ENCODE measurements around the gene MYH7. TPM values are rescaled to one million over a fixed set of nuclear protein-coding genes. Genes with fewer than 3 reads are reported as not detected.

Gene MYH7
- polyA plus RNA-seq, 1 of the 3 experiments (the other 2 are of a cell fraction) = not detected

DNA sequence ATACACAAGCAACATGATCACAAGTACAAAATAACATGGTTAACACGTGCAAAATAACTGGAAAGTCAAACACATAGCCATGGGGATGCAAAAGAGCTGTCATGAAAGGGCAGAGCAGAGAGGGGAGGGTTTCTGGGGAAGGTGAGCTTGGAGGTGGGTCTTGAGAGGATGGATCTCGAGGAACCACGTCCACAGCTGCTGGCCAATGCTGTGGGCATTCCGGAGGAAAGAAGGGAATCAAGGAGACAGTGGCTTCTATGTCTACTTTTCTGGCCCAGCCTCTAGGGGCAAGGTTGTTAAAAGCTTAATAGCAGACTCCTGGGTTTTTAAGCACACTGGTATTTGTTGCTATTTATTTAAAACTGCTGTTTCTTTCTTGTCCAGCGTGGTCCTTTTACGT, 8.4 kb upstream of the MYH7 start:
- H3K9me3 ChIP-seq = no peaks in the 10 kb centered on the region
- no peak for DNase-seq
- WGBS (ENCODE audit: low lambda C conversion rate) = 30% methylated on average over 6 of the region's 6 CpGs
- ChIA-PET CTCF (interaction anchor here (0.8 to 1.4 kb wide), 2 partner anchors 23 to 64 kb away, joined by 3 to 6 read pairs; no protein-coding TSS in a partner anchor), POLR2A (interaction anchor here (1.5 kb wide), 1 partner anchor 11 kb away, joined by 3 read pairs; no protein-coding TSS in a partner anchor)
- no peaks in the 10 kb centered on the region for H3K36me3 ChIP-seq (replicated peaks in 1 of 2; ENCODE audit: control insufficient read depth in 1 of 2, insufficient read depth in 2 of 2, low read length in 1 of 2)
- peaks cover 23% of the 10 kb centered on the region for H3K27me3 ChIP-seq (ENCODE audit: insufficient read depth)
- no peaks in the 10 kb centered on the region for H3K9me2 ChIP-seq
- H3K4me3 ChIP-seq (ENCODE audit: low read depth in 2 of 2, low read length in 1 of 2) = no peak overlapping the region
- H2AFZ ChIP-seq (ENCODE audit: low read depth) = no peak overlapping the region
- H3K9ac ChIP-seq = no peak overlapping the region
- TF ChIP-seq SIN3A (IDR thresholded peaks at IDR 0.05; ENCODE audit: borderline replicate concordance, low read depth, low read length) (no peak), POLR2AphosphoS5 (IDR thresholded peaks at IDR 0.05; ENCODE audit: low read depth, low read length) (no peak), YY1 (IDR thresholded peaks at IDR 0.05; ENCODE audit: low read depth) (no peak), USF2 (IDR thresholded peaks at IDR 0.05; ENCODE audit: borderline replicate concordance, low read depth, low read length) (no peak), TCF12 (IDR thresholded peaks at IDR 0.05) (no peak), GATA2 (CRISPR knock-in tag; IDR thresholded peaks at IDR 0.05) (no peak), RFX5 (IDR thresholded peaks at IDR 0.05; ENCODE audit: low read length) (no peak), GABPA (IDR thresholded peaks at IDR 0.05; ENCODE audit: low read depth) (no peak), MXI1 (IDR thresholded peaks at IDR 0.05; ENCODE audit: low read depth, low read length) (no peak), EP300 (IDR thresholded peaks at IDR 0.05; ENCODE audit: borderline replicate concordance in 1 of 2, low read depth in 1 of 2, low read length in 1 of 2) (no peak), ELF1 (IDR thresholded peaks at IDR 0.05) (no peak), JUND (IDR thresholded peaks at IDR 0.05) (no peak), NFIC (IDR thresholded peaks at IDR 0.05; ENCODE audit: borderline replicate concordance) (no peak), NRF1 (IDR thresholded peaks at IDR 0.05; ENCODE audit: low read depth, low read length) (no peak), MEF2A (IDR thresholded peaks at IDR 0.05; ENCODE audit: borderline replicate concordance, low read depth) (no peak)
- TF ChIP-seq, protein P1, sequence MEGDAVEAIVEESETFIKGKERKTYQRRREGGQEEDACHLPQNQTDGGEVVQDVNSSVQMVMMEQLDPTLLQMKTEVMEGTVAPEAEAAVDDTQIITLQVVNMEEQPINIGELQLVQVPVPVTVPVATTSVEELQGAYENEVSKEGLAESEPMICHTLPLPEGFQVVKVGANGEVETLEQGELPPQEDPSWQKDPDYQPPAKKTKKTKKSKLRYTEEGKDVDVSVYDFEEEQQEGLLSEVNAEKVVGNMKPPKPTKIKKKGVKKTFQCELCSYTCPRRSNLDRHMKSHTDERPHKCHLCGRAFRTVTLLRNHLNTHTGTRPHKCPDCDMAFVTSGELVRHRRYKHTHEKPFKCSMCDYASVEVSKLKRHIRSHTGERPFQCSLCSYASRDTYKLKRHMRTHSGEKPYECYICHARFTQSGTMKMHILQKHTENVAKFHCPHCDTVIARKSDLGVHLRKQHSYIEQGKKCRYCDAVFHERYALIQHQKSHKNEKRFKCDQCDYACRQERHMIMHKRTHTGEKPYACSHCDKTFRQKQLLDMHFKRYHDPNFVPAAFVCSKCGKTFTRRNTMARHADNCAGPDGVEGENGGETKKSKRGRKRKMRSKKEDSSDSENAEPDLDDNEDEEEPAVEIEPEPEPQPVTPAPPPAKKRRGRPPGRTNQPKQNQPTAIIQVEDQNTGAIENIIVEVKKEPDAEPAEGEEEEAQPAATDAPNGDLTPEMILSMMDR (IDR thresholded peaks at IDR 0.05) = no peak
- TF ChIP-seq, protein P2, sequence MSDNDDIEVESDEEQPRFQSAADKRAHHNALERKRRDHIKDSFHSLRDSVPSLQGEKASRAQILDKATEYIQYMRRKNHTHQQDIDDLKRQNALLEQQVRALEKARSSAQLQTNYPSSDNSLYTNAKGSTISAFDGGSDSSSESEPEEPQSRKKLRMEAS (IDR thresholded peaks at IDR 0.05; ENCODE audit: low read depth) = no peak
- H3K4me1 ChIP-seq (ENCODE audit: control insufficient read depth in 1 of 2, insufficient read depth in 2 of 2, low read depth in 1 of 2, low read length in 1 of 2) = no peaks in the 10 kb centered on the region
- H3F3A ChIP-seq (replicated peaks; ENCODE audit: insufficient read depth) = no peaks in the 10 kb centered on the region
- no peaks in the 10 kb centered on the region for H3K79me2 ChIP-seq (ENCODE audit: insufficient read depth)
- no peak overlapping the region for H3K4me2 ChIP-seq
- no peaks in the 10 kb centered on the region for H4K20me1 ChIP-seq (ENCODE audit: insufficient read depth)
- no peak overlapping the region for H3K27ac ChIP-seq (ENCODE audit: low read depth in 2 of 2, low read length in 1 of 2)

GRCh38 chr14:23443411-23443812, 8.0 kb upstream of the MYH7 start:
- no peaks in the 10 kb centered on the region for H4K20me1 ChIP-seq (ENCODE audit: insufficient read depth)
- peaks cover 23% of the 10 kb centered on the region for H3K27me3 ChIP-seq (ENCODE audit: insufficient read depth)
- H3F3A ChIP-seq (replicated peaks; ENCODE audit: insufficient read depth) = no peaks in the 10 kb centered on the region
- H3K9ac ChIP-seq = no peak overlapping the region
- H3K4me2 ChIP-seq = no peak overlapping the region
- H3K36me3 ChIP-seq (replicated peaks in 1 of 2; ENCODE audit: control insufficient read depth in 1 of 2, insufficient read depth in 2 of 2, low read length in 1 of 2) = no peaks in the 10 kb centered on the region
- no peak overlapping the region for H2AFZ ChIP-seq (ENCODE audit: low read depth)
- H3K79me2 ChIP-seq (ENCODE audit: insufficient read depth) = no peaks in the 10 kb centered on the region
- H3K9me3 ChIP-seq = no peaks in the 10 kb centered on the region
- H3K4me3 ChIP-seq (ENCODE audit: low read depth in 2 of 2, low read length in 1 of 2) = no peak overlapping the region
- POLR2A ChIA-PET = interaction anchor here (1.5 kb wide), 1 partner anchor 11 kb away, joined by 3 read pairs; no protein-coding TSS in a partner anchor
- no peaks in the 10 kb centered on the region for H3K4me1 ChIP-seq (ENCODE audit: control insufficient read depth in 1 of 2, insufficient read depth in 2 of 2, low read depth in 1 of 2, low read length in 1 of 2)
- H3K9me2 ChIP-seq = no peaks in the 10 kb centered on the region
- no peak for DNase-seq
- CTCF ChIA-PET = interaction anchor here (0.8 to 1.4 kb wide), 2 partner anchors 23 to 64 kb away, joined by 3 to 6 read pairs; no protein-coding TSS in a partner anchor
- H3K27ac ChIP-seq (ENCODE audit: low read depth in 2 of 2, low read length in 1 of 2) = no peak overlapping the region
- 45% methylated on average over 11 of the region's 11 CpGs for WGBS (ENCODE audit: low lambda C conversion rate)
- TF ChIP-seq GABPA (IDR thresholded peaks at IDR 0.05; ENCODE audit: low read depth) (no peak), FOSL2 (IDR thresholded peaks at IDR 0.05; ENCODE audit: borderline replicate concordance, low read depth) (no peak), RXRA (IDR thresholded peaks at IDR 0.05; ENCODE audit: borderline replicate concordance, low read depth) (no peak), MXI1 (IDR thresholded peaks at IDR 0.05; ENCODE audit: low read depth, low read length) (no peak), EP300 (IDR thresholded peaks at IDR 0.05; ENCODE audit: borderline replicate concordance in 1 of 2, low read depth in 1 of 2, low read length in 1 of 2) (no peak), RCOR1 (IDR thresholded peaks at IDR 0.05; ENCODE audit: low read length) (no peak), NFIC (IDR thresholded peaks at IDR 0.05; ENCODE audit: borderline replicate concordance) (no peak), MEF2A (IDR thresholded peaks at IDR 0.05; ENCODE audit: borderline replicate concordance, low read depth) (no peak), SIN3A (IDR thresholded peaks at IDR 0.05; ENCODE audit: borderline replicate concordance, low read depth, low read length) (no peak), JUND (IDR thresholded peaks at IDR 0.05) (no peak), USF2 (IDR thresholded peaks at IDR 0.05; ENCODE audit: borderline replicate concordance, low read depth, low read length) (no peak)
- TF ChIP-seq, protein P3, sequence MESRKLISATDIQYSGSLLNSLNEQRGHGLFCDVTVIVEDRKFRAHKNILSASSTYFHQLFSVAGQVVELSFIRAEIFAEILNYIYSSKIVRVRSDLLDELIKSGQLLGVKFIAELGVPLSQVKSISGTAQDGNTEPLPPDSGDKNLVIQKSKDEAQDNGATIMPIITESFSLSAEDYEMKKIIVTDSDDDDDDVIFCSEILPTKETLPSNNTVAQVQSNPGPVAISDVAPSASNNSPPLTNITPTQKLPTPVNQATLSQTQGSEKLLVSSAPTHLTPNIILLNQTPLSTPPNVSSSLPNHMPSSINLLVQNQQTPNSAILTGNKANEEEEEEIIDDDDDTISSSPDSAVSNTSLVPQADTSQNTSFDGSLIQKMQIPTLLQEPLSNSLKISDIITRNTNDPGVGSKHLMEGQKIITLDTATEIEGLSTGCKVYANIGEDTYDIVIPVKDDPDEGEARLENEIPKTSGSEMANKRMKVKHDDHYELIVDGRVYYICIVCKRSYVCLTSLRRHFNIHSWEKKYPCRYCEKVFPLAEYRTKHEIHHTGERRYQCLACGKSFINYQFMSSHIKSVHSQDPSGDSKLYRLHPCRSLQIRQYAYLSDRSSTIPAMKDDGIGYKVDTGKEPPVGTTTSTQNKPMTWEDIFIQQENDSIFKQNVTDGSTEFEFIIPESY (IDR thresholded peaks at IDR 0.05; ENCODE audit: borderline replicate concordance, low read depth) = no peak
